ENCODE data around the gene CREBBP. TPM values are rescaled to one million over a fixed set of nuclear protein-coding genes. Genes with fewer than 3 reads are reported as not detected.

Gene CREBBP
- total RNA-seq, 1 donor, result 26.6 TPM

- TF ChIP-seq, protein P1, sequence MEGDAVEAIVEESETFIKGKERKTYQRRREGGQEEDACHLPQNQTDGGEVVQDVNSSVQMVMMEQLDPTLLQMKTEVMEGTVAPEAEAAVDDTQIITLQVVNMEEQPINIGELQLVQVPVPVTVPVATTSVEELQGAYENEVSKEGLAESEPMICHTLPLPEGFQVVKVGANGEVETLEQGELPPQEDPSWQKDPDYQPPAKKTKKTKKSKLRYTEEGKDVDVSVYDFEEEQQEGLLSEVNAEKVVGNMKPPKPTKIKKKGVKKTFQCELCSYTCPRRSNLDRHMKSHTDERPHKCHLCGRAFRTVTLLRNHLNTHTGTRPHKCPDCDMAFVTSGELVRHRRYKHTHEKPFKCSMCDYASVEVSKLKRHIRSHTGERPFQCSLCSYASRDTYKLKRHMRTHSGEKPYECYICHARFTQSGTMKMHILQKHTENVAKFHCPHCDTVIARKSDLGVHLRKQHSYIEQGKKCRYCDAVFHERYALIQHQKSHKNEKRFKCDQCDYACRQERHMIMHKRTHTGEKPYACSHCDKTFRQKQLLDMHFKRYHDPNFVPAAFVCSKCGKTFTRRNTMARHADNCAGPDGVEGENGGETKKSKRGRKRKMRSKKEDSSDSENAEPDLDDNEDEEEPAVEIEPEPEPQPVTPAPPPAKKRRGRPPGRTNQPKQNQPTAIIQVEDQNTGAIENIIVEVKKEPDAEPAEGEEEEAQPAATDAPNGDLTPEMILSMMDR (IDR thresholded peaks at IDR 0.05; ENCODE audit: insufficient read depth, low read length), result no peak
- DNase-seq (ENCODE audit: low read depth), result no peak
- no peak overlapping the region for H3K4me3 ChIP-seq (ENCODE audit: low read depth, low read length)
Observed at GRCh38 chr16:3865241-3865640, 15.3 kb downstream of the CREBBP start.

GRCh38 chr16:3864562-3864961 is 16.0 kb downstream of the CREBBP start:
- no peak for DNase-seq (ENCODE audit: low read depth)
- TF ChIP-seq, protein P1 (IDR thresholded peaks at IDR 0.05; ENCODE audit: insufficient read depth, low read length), result no peak
- no peak overlapping the region for H3K4me3 ChIP-seq (ENCODE audit: low read depth, low read length)

DNA sequence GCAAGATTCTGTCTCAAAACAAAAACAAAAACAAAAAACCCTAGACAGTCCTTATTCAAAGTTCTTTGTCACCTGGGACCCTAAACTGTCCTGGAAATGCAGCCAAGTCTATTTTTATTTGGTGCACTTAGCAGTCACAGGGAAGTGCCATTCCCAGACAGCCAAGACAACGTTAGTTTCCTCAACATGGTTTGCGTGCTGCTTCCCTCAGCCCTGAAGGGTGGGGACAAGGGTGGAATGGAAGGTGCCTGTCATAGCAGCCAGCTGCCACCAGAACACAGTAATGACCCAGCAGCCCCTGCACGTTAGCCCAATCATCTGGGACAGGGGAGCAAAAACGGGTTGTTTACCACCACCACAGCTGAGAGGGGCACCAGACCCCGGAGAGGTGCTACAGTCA is 16.9 kb downstream of the CREBBP start:
- H3K4me3 ChIP-seq (ENCODE audit: low read depth, low read length), result no peak overlapping the region
- TF ChIP-seq, protein P1 (IDR thresholded peaks at IDR 0.05; ENCODE audit: insufficient read depth, low read length), result no peak
- no peak for DNase-seq (ENCODE audit: low read depth)

DNA sequence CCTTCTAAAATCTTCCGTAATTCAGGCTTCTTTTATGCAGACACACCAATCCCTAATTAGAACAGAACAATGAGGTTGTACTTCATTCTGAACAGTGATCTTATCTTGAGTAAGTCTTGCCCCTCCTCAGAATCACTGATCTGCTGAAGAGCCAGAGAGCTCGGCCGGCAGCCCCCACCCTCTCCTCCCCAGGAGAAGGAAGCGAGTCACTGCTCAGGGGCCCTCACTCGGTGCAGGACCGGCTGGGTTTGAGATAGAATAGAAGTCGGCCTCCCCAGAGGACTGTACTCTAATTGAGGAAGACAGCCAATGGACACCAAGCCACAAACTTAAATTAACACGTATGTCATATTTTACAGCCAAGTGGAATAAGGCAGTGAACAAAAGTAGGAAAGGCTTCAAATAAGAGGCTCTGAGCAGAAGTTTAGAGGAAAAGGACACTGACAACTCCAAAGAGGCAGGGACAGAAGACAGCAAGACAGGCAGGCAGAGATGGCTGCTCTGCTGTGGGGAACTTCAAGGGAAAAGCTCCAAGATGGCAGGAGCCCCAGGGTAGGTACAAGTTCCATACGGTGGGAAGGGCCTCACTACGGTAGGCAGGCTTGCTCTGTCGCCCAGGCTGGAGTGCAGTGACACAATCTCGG is 18.6 kb downstream of the CREBBP start:
- no peak for DNase-seq (ENCODE audit: low read depth)
- TF ChIP-seq, protein P1 (IDR thresholded peaks at IDR 0.05; ENCODE audit: insufficient read depth, low read length), result no peak
- H3K4me3 ChIP-seq (ENCODE audit: low read depth, low read length), result no peak overlapping the region

DNA sequence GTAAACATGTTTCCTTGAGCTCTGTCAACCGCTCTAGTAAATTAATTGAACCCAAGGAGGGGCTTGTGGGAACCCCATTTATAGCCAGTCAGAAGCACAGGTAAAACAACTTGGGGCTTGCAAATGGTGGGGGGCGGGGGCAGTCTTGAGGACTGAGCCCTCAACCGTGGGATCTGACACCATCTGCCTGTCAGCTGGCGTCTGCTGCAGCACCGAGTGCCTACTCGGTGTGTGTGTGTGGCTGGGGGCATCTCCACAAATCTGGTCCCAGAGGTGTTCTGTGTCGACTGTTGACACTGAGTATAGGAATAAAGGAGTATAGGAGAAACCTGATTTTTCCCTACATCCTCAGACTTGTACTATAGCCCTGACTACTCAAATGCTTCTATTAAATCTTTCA is 20.6 kb downstream of the CREBBP start:
- no peak for DNase-seq (ENCODE audit: low read depth)
- TF ChIP-seq, protein P1 (IDR thresholded peaks at IDR 0.05; ENCODE audit: insufficient read depth, low read length), result no peak
- H3K4me3 ChIP-seq (ENCODE audit: low read depth, low read length), result no peak overlapping the region

DNA sequence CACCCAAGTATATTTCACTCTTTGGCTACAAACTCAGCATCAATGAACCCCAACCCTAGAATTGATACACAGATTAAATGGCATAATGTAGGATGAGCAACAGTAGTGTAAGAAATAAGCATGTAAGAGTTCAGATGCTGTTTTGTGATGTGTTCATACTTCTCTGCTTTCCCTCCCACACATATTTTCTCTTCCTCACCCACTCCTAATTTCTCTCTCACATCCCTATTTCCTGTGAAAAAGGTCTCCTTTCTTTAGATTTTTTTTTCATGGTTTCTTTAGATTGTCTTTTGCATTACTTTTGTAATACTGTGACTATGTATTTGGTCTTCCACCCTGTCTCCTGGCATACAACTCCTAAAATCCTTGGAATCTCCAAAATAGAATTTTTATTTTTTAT is 21.7 kb downstream of the CREBBP start:
- no peak overlapping the region for H3K4me3 ChIP-seq (ENCODE audit: low read depth, low read length)
- no peak for DNase-seq (ENCODE audit: low read depth)
- TF ChIP-seq, protein P1 (IDR thresholded peaks at IDR 0.05; ENCODE audit: insufficient read depth, low read length), result no peak
